Sigmoid colon (tissue), 7 donors: Measurements from ENCODE around the gene MRTFB. TPM values are rescaled to one million over a fixed set of nuclear protein-coding genes. Genes with fewer than 3 reads are reported as not detected.

Experiments used
- DNase-seq: peaks from one replicate; pipeline ENCODE4 v3.0.0-alpha.2; 2019
- H3K27ac ChIP-seq, 4 donors: fragments of 200-600 bp; sonication (generic); one replicate each; pipeline ENCODE4 v1.5.1; 2016 to 2019; ENCODE audit warnings: mild to moderate bottlenecking in 1 of 4
- H3K27me3 ChIP-seq, 3 donors: fragments of 200-600 bp; sonication (generic); one replicate each; pipeline ENCODE4 v1.5.1; 2019; ENCODE audit warnings: mild to moderate bottlenecking in 1 of 3
- H3K36me3 ChIP-seq, 4 donors: fragments of 200-600 bp; sonication (generic); one replicate each; pipeline ENCODE4 v1.5.1; 2016 to 2019
- H3K4me1 ChIP-seq, 4 donors: fragments of 200-600 bp; sonication (generic); one replicate each; pipeline ENCODE4 v1.5.1; 2017 to 2019
- H3K4me3 ChIP-seq, 4 donors: fragments of 200-600 bp; sonication (generic); one replicate each; pipeline ENCODE4 v1.5.1; 2017 to 2019; ENCODE audit warnings: mild to moderate bottlenecking in 2 of 4, moderate library complexity in 1 of 4
- H3K9me3 ChIP-seq, 4 donors: fragments of 200-600 bp in 3 of 4; sonication (generic) in 3 of 4; one replicate each; pipeline versions ENCODE4 v1.5.1 to v1.6.1; 2013 to 2019
- CTCF ChIP-seq, 4 experiments: fragments of 450-650 bp in 3 of 4; fragments of 200-600 bp in 1 of 4; IDR thresholded peaks; one replicate each; pipeline ENCODE4 v1.5.1; 2016 to 2019; ENCODE audit warnings: antibody characterized with exemption in 4 of 4, mild to moderate bottlenecking in 3 of 4, moderate library complexity in 2 of 4
- EP300 ChIP-seq, 4 donors: sonication (generic); formaldehyde crosslinking; IDR thresholded peaks; one replicate each; pipeline ENCODE4 v1.6.1; 2017; ENCODE audit warnings: antibody characterized with exemption in 4 of 4
- POLR2A ChIP-seq, 2 donors: fragments of 450-650 bp; IDR thresholded peaks; one replicate each; pipeline ENCODE4 v1.6.1; 2016; ENCODE audit warnings: antibody characterized with exemption in 2 of 2, mild to moderate bottlenecking in 2 of 2, moderate library complexity in 2 of 2
- POLR2AphosphoS5 ChIP-seq, 4 donors: sonication (generic); formaldehyde crosslinking; IDR thresholded peaks; one replicate each; pipeline ENCODE4 v1.6.1; 2017; ENCODE audit warnings: antibody characterized with exemption in 4 of 4
- WGBS, 2 donors: extraction: QIAGEN DNeasy Blood & Tissue Kit; methylation state at CpG; one replicate each; pipeline ENCODE4 v1.1.7; 2013; 5-methylcytosine and 5-hydroxymethylcytosine counted together
- intact Hi-C: fragments of 100-400 bp; cut with DNase I; formaldehyde crosslinking; loops from one replicate; pipeline ENCODE4 v1.15.1; 2023
- polyA plus RNA-seq, 3 donors: library from polyadenylated mRNA; stranded (reverse); fragments of 200-250 nt; gene quantifications; one replicate each; pipeline ENCODE4 v1.2.3, GENCODE V29; 2013
- total RNA-seq, 4 donors: library from RNA; depleted of rRNA; stranded (reverse); fragments of >200 nt; gene quantifications; one replicate each; pipeline ENCODE4 v1.1.0, GENCODE V29; 2016
- donor health status: healthy with polysubstance abuse.
- donor health status: Bipolar disorder and iron deficiency.
- donor health status: healthy.

MRTFB gene
- total and polyA plus RNA-seq, 7 donors, result 4.6 to 44.6 (median 23.2) TPM

- no peak overlapping the region for H3K27ac ChIP-seq
- whole genome bisulfite sequencing, 2 donors, result 93 to 95% methylated on average over 1 of the region's 1 CpG
- no peaks in the 10 kb centered on the region for H3K27me3 ChIP-seq
- no peak overlapping the region for H3K4me3 ChIP-seq
- H3K36me3 ChIP-seq, result no peaks in the 10 kb centered on the region
- intact Hi-C loops, result no loop called here
- no peaks in the 10 kb centered on the region for H3K9me3 ChIP-seq
- DNase-seq, result no peak
- H3K4me1 ChIP-seq, result peaks cover 0 to 10% (median 9%) of the 10 kb centered on the region in 4 donors
- TF ChIP-seq POLR2AphosphoS5 (IDR thresholded peaks at IDR 0.05) (no peak), POLR2A (IDR thresholded peaks at IDR 0.05) (no peak), CTCF (IDR thresholded peaks at IDR 0.05) (no peak), EP300 (IDR thresholded peaks at IDR 0.05) (no peak)
These were observed 128.5 kb downstream of the MRTFB start for GRCh38 chr16:14199624-14200023.

GRCh38 chr16:14202095-14202494 lies 131.0 kb downstream of the MRTFB start:
- H3K4me3 ChIP-seq, result peak overlapping the region in 1 of 4 donors; percentile 8
- intact Hi-C loops, result no loop called here
- peaks cover 0 to 10% (median 9%) of the 10 kb centered on the region in 4 donors for H3K4me1 ChIP-seq
- no peak for DNase-seq
- H3K9me3 ChIP-seq, result no peaks in the 10 kb centered on the region
- 49 to 61% methylated on average over 3 of the region's 3 CpGs for WGBS, 2 donors
- TF ChIP-seq EP300 (IDR thresholded peaks at IDR 0.05), result no peak
- TF ChIP-seq CTCF (IDR thresholded peaks at IDR 0.05), result no peak
- no peak for TF ChIP-seq POLR2A (IDR thresholded peaks at IDR 0.05)
- no peak for TF ChIP-seq POLR2AphosphoS5 (IDR thresholded peaks at IDR 0.05)
- no peaks in the 10 kb centered on the region for H3K36me3 ChIP-seq
- H3K27me3 ChIP-seq, result no peaks in the 10 kb centered on the region
- H3K27ac ChIP-seq, result peak overlapping the region in 3 of 4 donors; percentile 2 to 43 (median 22)

GRCh38 chr16:14202697-14203096 lies 131.6 kb downstream of the MRTFB start:
- H3K36me3 ChIP-seq, result no peaks in the 10 kb centered on the region
- H3K27ac ChIP-seq, result peak overlapping the region in 3 of 4 donors; percentile 2 to 43 (median 22)
- TF ChIP-seq CTCF (IDR thresholded peaks at IDR 0.05), result peak in 1 of 4 experiments; percentile 28
- no peak for TF ChIP-seq POLR2AphosphoS5 (IDR thresholded peaks at IDR 0.05)
- peaks cover 0 to 10% (median 9%) of the 10 kb centered on the region in 4 donors for H3K4me1 ChIP-seq
- no peaks in the 10 kb centered on the region for H3K27me3 ChIP-seq
- H3K9me3 ChIP-seq, result no peaks in the 10 kb centered on the region
- H3K4me3 ChIP-seq, result no peak overlapping the region
- intact Hi-C loops, result no loop called here
- DNase-seq, result no peak

- Histone ChIP-seq H3K4me3 (no peak overlapping the region), H3K9me3 (no peaks in the 10 kb centered on the region), H3K27me3 (no peaks in the 10 kb centered on the region), H3K27ac (peak overlapping the region in 2 of 4 donors; percentile 10 to 22), H3K4me1 (peaks cover 0 to 10% (median 9%) of the 10 kb centered on the region in 4 donors), H3K36me3 (no peaks in the 10 kb centered on the region)
- 71 to 73% methylated on average over 2 of the region's 2 CpGs for WGBS, 2 donors
- DNase-seq, result no peak
- TF ChIP-seq CTCF (IDR thresholded peaks at IDR 0.05) (no peak), POLR2A (IDR thresholded peaks at IDR 0.05) (no peak), POLR2AphosphoS5 (IDR thresholded peaks at IDR 0.05) (no peak), EP300 (IDR thresholded peaks at IDR 0.05) (no peak)
- intact Hi-C loops, result no loop called here
These were observed 132.0 kb downstream of the MRTFB start for GRCh38 chr16:14203166-14203565.

GRCh38 chr16:14205666-14206065 lies 134.5 kb downstream of the MRTFB start:
- Histone ChIP-seq H3K4me1 (peaks cover 0 to 10% (median 9%) of the 10 kb centered on the region in 4 donors), H3K36me3 (no peaks in the 10 kb centered on the region), H3K27ac (no peak overlapping the region), H3K4me3 (no peak overlapping the region), H3K9me3 (no peaks in the 10 kb centered on the region), H3K27me3 (no peaks in the 10 kb centered on the region)
- DNase-seq, result no peak
- intact Hi-C loops, result no loop called here
- WGBS, 2 donors, result 85 to 92% methylated on average over 3 of the region's 3 CpGs
- no peak for TF ChIP-seq POLR2AphosphoS5 (IDR thresholded peaks at IDR 0.05)
- TF ChIP-seq POLR2A (IDR thresholded peaks at IDR 0.05), result no peak
- TF ChIP-seq CTCF (IDR thresholded peaks at IDR 0.05), result no peak
- no peak for TF ChIP-seq EP300 (IDR thresholded peaks at IDR 0.05)
